Measurements from ENCODE around the gene MRM3.

DNA sequence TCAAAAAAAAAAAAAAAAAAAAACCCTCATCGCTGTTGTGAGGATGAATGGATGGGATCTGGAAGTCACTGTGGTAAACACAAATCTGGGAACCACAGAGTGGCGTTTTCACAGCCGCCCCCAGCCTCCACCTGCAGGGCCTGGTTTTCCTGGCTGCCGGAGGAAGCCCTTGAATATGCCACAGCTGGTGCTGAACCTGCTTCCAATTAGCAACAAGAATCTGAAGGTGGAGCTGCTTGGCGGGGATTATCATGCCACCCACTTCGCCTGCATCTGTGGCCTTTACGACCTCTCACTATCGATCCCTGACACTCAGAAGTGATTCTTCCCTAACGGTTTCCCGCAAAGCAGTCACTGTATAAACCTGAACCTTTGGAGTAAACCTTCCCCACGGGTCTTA is 16.1 kb downstream of the MRM3 start:
- TF ChIP-seq, protein P1, sequence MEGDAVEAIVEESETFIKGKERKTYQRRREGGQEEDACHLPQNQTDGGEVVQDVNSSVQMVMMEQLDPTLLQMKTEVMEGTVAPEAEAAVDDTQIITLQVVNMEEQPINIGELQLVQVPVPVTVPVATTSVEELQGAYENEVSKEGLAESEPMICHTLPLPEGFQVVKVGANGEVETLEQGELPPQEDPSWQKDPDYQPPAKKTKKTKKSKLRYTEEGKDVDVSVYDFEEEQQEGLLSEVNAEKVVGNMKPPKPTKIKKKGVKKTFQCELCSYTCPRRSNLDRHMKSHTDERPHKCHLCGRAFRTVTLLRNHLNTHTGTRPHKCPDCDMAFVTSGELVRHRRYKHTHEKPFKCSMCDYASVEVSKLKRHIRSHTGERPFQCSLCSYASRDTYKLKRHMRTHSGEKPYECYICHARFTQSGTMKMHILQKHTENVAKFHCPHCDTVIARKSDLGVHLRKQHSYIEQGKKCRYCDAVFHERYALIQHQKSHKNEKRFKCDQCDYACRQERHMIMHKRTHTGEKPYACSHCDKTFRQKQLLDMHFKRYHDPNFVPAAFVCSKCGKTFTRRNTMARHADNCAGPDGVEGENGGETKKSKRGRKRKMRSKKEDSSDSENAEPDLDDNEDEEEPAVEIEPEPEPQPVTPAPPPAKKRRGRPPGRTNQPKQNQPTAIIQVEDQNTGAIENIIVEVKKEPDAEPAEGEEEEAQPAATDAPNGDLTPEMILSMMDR (IDR thresholded peaks at IDR 0.05; ENCODE audit: low read depth, low read length) = no peak
- no peak for TF ChIP-seq EZH2phosphoT487 (IDR thresholded peaks at IDR 0.05; ENCODE audit: low read depth)
